H9 (cell line): ENCODE results near the gene HEPHL1. TPM values are rescaled to one million over a fixed set of nuclear protein-coding genes. Genes with fewer than 3 reads are reported as not detected.

Experiments used
- DNase-seq: peaks from one replicate; pipeline ENCODE4 v3.0.0-alpha.2; 2017
- H2AFZ ChIP-seq: one replicate; pipeline ENCODE4 v1.6.1; 2013; ENCODE audit warnings: mild to moderate bottlenecking, low read length, control low read depth, moderate library complexity
- H2AK5ac ChIP-seq: 2 replicates; pipeline ENCODE4 v1.6.1; 2013; ENCODE audit warnings: low read length, control low read depth, mixed read lengths; ENCODE audit not compliant: insufficient read length
- H2BK120ac ChIP-seq: one replicate; pipeline ENCODE4 v1.6.1; 2013; ENCODE audit warnings: low read depth, mild to moderate bottlenecking, low read length, control low read depth, inconsistent platforms; ENCODE audit not compliant: poor library complexity, severe bottlenecking
- H2BK12ac ChIP-seq: 2 replicates; pipeline ENCODE4 v1.6.1; 2013; ENCODE audit warnings: low read length, control low read depth, mixed read lengths, low read depth; ENCODE audit not compliant: insufficient read length
- H2BK15ac ChIP-seq: 2 replicates; pipeline ENCODE4 v1.6.1; 2013; ENCODE audit warnings: low read depth, low read length, control low read depth
- H2BK20ac ChIP-seq: one replicate; pipeline ENCODE4 v1.6.1; 2013; ENCODE audit warnings: low read depth, mild to moderate bottlenecking, low read length, control low read depth, inconsistent platforms; ENCODE audit not compliant: poor library complexity, severe bottlenecking
- H2BK5ac ChIP-seq: 2 replicates; pipeline ENCODE4 v1.6.1; 2013; ENCODE audit warnings: low read length, control low read depth, mixed read lengths; ENCODE audit not compliant: insufficient read length
- H3K14ac ChIP-seq: 2 replicates; pipeline ENCODE4 v1.6.1; 2013; ENCODE audit warnings: low read length, control low read depth; ENCODE audit not compliant: insufficient read depth
- H3K18ac ChIP-seq: 2 replicates; pipeline ENCODE4 v1.6.1; 2013; ENCODE audit warnings: low read depth, mild to moderate bottlenecking, mixed read lengths, low read length, control low read depth; ENCODE audit not compliant: insufficient read length
- H3K23ac ChIP-seq: 2 replicates; pipeline ENCODE4 v1.6.1; 2013; ENCODE audit warnings: low read length, control low read depth, mixed read lengths, low read depth; ENCODE audit not compliant: insufficient read length
- H3K23me2 ChIP-seq: 2 replicates; pipeline ENCODE4 v1.6.1; 2013; ENCODE audit warnings: low read depth, mild to moderate bottlenecking, mixed read lengths, low read length, control low read depth; ENCODE audit not compliant: insufficient read length, poor library complexity, severe bottlenecking
- H3K27ac ChIP-seq: 2 replicates; pipeline ENCODE4 v1.5.1; 2013; ENCODE audit warnings: low read length, control low read depth, mixed read lengths, low read depth; ENCODE audit not compliant: insufficient read length
- H3K27me3 ChIP-seq: 2 replicates; pipeline ENCODE4 v1.6.1; 2013; ENCODE audit warnings: low read length, control low read depth, inconsistent platforms; ENCODE audit not compliant: insufficient read depth
- H3K4ac ChIP-seq: 2 replicates; pipeline ENCODE4 v1.6.1; 2013; ENCODE audit warnings: low read depth, mild to moderate bottlenecking, control low read depth, inconsistent platforms, low read length, moderate library complexity
- H3K4me1 ChIP-seq: 2 replicates; pipeline ENCODE4 v1.6.1; 2013; ENCODE audit warnings: low read length, control low read depth, inconsistent platforms; ENCODE audit not compliant: insufficient read depth
- H3K4me2 ChIP-seq: 2 replicates; pipeline ENCODE4 v1.6.1; 2013; ENCODE audit warnings: low read length, control low read depth, mixed read lengths; ENCODE audit not compliant: insufficient read length, insufficient read depth
- H3K56ac ChIP-seq: 2 replicates; pipeline ENCODE4 v1.6.1; 2013; ENCODE audit warnings: low read depth, mild to moderate bottlenecking, mixed read lengths, low read length, control low read depth; ENCODE audit not compliant: insufficient read length
- H3K79me1 ChIP-seq: 2 replicates; pipeline ENCODE4 v1.6.1; 2013; ENCODE audit warnings: low read depth, mild to moderate bottlenecking, moderate library complexity, low read length, control low read depth, inconsistent platforms; ENCODE audit not compliant: insufficient read depth, poor library complexity, severe bottlenecking
- H3K79me2 ChIP-seq: 2 replicates; pipeline ENCODE4 v1.6.1; 2013; ENCODE audit warnings: low read length, control low read depth, inconsistent platforms; ENCODE audit not compliant: insufficient read depth
- H3K9ac ChIP-seq: 2 replicates; pipeline ENCODE4 v1.6.1; 2013; ENCODE audit warnings: low read length, control low read depth, mixed read lengths; ENCODE audit not compliant: insufficient read length; ENCODE audit errors: extremely low read depth
- H3K9me3 ChIP-seq: one replicate; pipeline ENCODE4 v1.6.1; 2013; ENCODE audit warnings: low read depth, low read length, inconsistent platforms; ENCODE audit not compliant: control insufficient read depth
- H3T11ph ChIP-seq: one replicate; pipeline ENCODE4 v1.6.1; 2013; ENCODE audit warnings: mild to moderate bottlenecking, low read length, control low read depth, inconsistent platforms
- H4K20me1 ChIP-seq: one replicate; pipeline ENCODE4 v1.6.1; 2013; ENCODE audit not compliant: control insufficient read depth, insufficient read length, insufficient read depth
- H4K5ac ChIP-seq: 2 replicates; pipeline ENCODE4 v1.6.1; 2013; ENCODE audit warnings: low read depth, mild to moderate bottlenecking, mixed read lengths, low read length, control low read depth; ENCODE audit not compliant: insufficient read length
- H4K8ac ChIP-seq: replicated peaks from 2 replicates; pipeline ENCODE4 v1.6.1; 2013; ENCODE audit warnings: low read length, control low read depth, mixed read lengths, low read depth; ENCODE audit not compliant: insufficient read length
- H4K91ac ChIP-seq: 2 replicates; pipeline ENCODE4 v1.6.1; 2013; ENCODE audit warnings: low read depth, mild to moderate bottlenecking, moderate library complexity, mixed read lengths, low read length, control low read depth; ENCODE audit not compliant: insufficient read length
- H3K27ac Mint-ChIP-seq, 3 experiments: 2 replicates in 2 of 3; 3 replicates in 1 of 3; pipeline ENCODE4 v1.8.0; 2020 to 2021; ENCODE audit warnings: mixed read lengths in 3 of 3, mild to moderate bottlenecking in 1 of 3, moderate library complexity in 1 of 3
- H3K27me3 Mint-ChIP-seq: 2 replicates; pipeline ENCODE4 v1.8.0; 2021; ENCODE audit warnings: low read depth, mild to moderate bottlenecking, moderate library complexity, mixed read lengths
- H3K36me3 Mint-ChIP-seq, 3 experiments: 2 replicates in 2 of 3; 3 replicates in 1 of 3; pipeline ENCODE4 v1.8.0; 2020 to 2021; ENCODE audit warnings: low read depth in 3 of 3, mixed read lengths in 3 of 3; ENCODE audit not compliant: insufficient read depth in 1 of 3
- H3K4me1 Mint-ChIP-seq, 2 experiments: 2 replicates each; pipeline ENCODE4 v1.8.0; 2020; ENCODE audit warnings: mixed read lengths in 2 of 2
- H3K4me3 Mint-ChIP-seq, 2 experiments: 2 replicates in 1 of 2; 3 replicates in 1 of 2; pipeline ENCODE4 v1.8.0; 2020 to 2021; ENCODE audit warnings: mild to moderate bottlenecking in 2 of 2, mixed read lengths in 2 of 2, moderate library complexity in 1 of 2
- H3K9me3 Mint-ChIP-seq, 2 experiments: 2 replicates in 1 of 2; 3 replicates in 1 of 2; pipeline ENCODE4 v1.8.0; 2020; ENCODE audit warnings: mild to moderate bottlenecking in 2 of 2, mixed read lengths in 2 of 2, moderate library complexity in 1 of 2
- WGBS: extraction: QIAGEN DNeasy Blood & Tissue Kit; methylation state at CpG from one replicate; pipeline ENCODE4 v1.1.7; 2013; ENCODE audit warnings: missing lambda C conversion rate, low lambda C conversion rate, mixed read lengths; ENCODE audit not compliant: insufficient read length; ENCODE audit errors: extremely low coverage; 5-methylcytosine and 5-hydroxymethylcytosine counted together
- total RNA-seq: library from RNA; stranded (reverse); gene quantifications from 2 replicates; pipeline ENCODE4 v1.2.1, GENCODE V29; 2021
- TF ChIP-seq, protein P1 (sequence below): fragments of 200-600 bp; sonication (generic); conservative IDR thresholded peaks from 3 replicates; pipeline ENCODE4 v1.8.0; 2021; ENCODE audit warnings: antibody characterized with exemption, mild to moderate bottlenecking

The HEPHL1 gene
- total RNA-seq, 1 experiment from 2014 or later, result not detected

DNA sequence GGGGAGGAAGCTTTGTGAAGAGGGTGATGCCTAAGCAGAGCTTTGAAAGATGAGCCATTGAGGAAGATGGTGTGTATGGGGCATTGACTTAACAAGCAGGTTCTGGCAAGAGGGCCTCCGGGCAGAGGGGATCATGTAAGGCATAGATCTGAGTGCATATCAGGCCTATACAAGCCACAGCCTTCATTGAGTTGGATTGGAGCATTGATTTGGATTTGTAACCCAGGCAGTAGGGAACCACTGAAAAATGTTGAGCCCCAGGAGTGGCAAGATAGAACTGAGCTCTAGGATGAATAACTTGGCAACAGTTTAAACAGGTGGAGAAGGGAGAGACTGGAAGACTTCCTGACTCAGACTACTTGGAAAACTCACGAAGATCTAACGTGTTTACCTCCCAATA is 128.9 kb downstream of the HEPHL1 start:
- Histone ChIP-seq H2AK5ac (no peak overlapping the region), H3K14ac (no peak overlapping the region), H4K8ac (no peak overlapping the region), H3K4ac (no peak overlapping the region), H4K91ac (no peak overlapping the region), H3K18ac (no peak overlapping the region), H3K27me3 (no peaks in the 10 kb centered on the region), H2BK20ac (no peak overlapping the region), H3K23me2 (no peaks in the 10 kb centered on the region), H2AFZ (no peak overlapping the region), H3K9me3 (no peaks in the 10 kb centered on the region), H3K27ac (no peak overlapping the region), H3K4me2 (no peak overlapping the region), H4K5ac (no peak overlapping the region), H3K23ac (no peak overlapping the region), H3T11ph (no peak overlapping the region), H2BK15ac (no peak overlapping the region), H3K4me1 (peaks cover 18% of the 10 kb centered on the region; the same call in 1 of the 2 replicates), H3K56ac (no peak overlapping the region), H3K79me1 (peaks cover 11% of the 10 kb centered on the region), H2BK5ac (no peak overlapping the region), H2BK120ac (no peak overlapping the region), H4K20me1 (no peaks in the 10 kb centered on the region), H3K79me2 (peaks cover 57% of the 10 kb centered on the region), H3K9ac (no peak overlapping the region), H2BK12ac (no peak overlapping the region)
- peaks cover 71 to 73% of the 10 kb centered on the region in 2 experiments for H3K4me1 Mint-ChIP-seq
- H3K27ac Mint-ChIP-seq, result peak overlapping the region in 1 of 3 experiments; percentile 21; a peak in 2 of 7 replicates
- no CpG with 5 or more reads among the region's 3 CpGs for whole genome bisulfite sequencing
- TF ChIP-seq, protein P1, sequence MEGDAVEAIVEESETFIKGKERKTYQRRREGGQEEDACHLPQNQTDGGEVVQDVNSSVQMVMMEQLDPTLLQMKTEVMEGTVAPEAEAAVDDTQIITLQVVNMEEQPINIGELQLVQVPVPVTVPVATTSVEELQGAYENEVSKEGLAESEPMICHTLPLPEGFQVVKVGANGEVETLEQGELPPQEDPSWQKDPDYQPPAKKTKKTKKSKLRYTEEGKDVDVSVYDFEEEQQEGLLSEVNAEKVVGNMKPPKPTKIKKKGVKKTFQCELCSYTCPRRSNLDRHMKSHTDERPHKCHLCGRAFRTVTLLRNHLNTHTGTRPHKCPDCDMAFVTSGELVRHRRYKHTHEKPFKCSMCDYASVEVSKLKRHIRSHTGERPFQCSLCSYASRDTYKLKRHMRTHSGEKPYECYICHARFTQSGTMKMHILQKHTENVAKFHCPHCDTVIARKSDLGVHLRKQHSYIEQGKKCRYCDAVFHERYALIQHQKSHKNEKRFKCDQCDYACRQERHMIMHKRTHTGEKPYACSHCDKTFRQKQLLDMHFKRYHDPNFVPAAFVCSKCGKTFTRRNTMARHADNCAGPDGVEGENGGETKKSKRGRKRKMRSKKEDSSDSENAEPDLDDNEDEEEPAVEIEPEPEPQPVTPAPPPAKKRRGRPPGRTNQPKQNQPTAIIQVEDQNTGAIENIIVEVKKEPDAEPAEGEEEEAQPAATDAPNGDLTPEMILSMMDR, result no peak
- no peaks in the 10 kb centered on the region for H3K9me3 Mint-ChIP-seq
- H3K4me3 Mint-ChIP-seq, result no peak overlapping the region
- H3K36me3 Mint-ChIP-seq, result peaks cover 12 to 23% (median 13%) of the 10 kb centered on the region in 3 experiments; a peak in 6 of 7 replicates
- H3K27me3 Mint-ChIP-seq, result no peaks in the 10 kb centered on the region
- no peak for DNase-seq
